Fibroblast of lung (primary cell): ENCODE measurements around the gene POPDC2. TPM values are rescaled to one million over a fixed set of nuclear protein-coding genes. Genes with fewer than 3 reads are reported as not detected.

Experiments used
- DNase-seq, 2 donors: peaks; one replicate each; pipeline versions ENCODE4 v3.0.0 to v3.0.0-alpha.2; 2010; ENCODE audit warnings: low read depth in 2 of 2
- H2AFZ ChIP-seq: 2 replicates; pipeline ENCODE4 v1.5.1; 2012; ENCODE audit warnings: low read length, control low read depth, inconsistent platforms
- H3K27ac ChIP-seq: 2 replicates; pipeline ENCODE4 v1.5.1; 2011; ENCODE audit warnings: low read length, control low read depth; ENCODE audit not compliant: insufficient read depth
- H3K27me3 ChIP-seq: 2 replicates; pipeline ENCODE4 v1.5.1; 2011; ENCODE audit warnings: mild to moderate bottlenecking, low read length; ENCODE audit not compliant: control insufficient read depth, insufficient read depth
- H3K36me3 ChIP-seq: 2 replicates; pipeline ENCODE4 v1.5.1; 2011; ENCODE audit warnings: low read length; ENCODE audit not compliant: control insufficient read depth, insufficient read depth
- H3K4me1 ChIP-seq: 2 replicates; pipeline ENCODE4 v1.5.1; 2011; ENCODE audit warnings: low read length; ENCODE audit not compliant: control insufficient read depth, insufficient read depth; ENCODE audit errors: extremely low read depth
- H3K4me2 ChIP-seq: 2 replicates; pipeline ENCODE4 v1.5.1; 2011; ENCODE audit warnings: low read length, control low read depth; ENCODE audit not compliant: insufficient read depth; ENCODE audit errors: extremely low read depth
- H3K4me3 ChIP-seq, 4 experiments: fragments of 200-600 bp in 1 of 4; sonication (generic) in 1 of 4; replicated peaks in 1 of 4; 2 replicates each; pipeline ENCODE4 v1.5.1; 2011 to 2016; ENCODE audit warnings: low read length in 4 of 4, low read depth in 3 of 4, mild to moderate bottlenecking in 3 of 4, control low read depth in 2 of 4, inconsistent platforms in 1 of 4, mixed read lengths in 1 of 4; ENCODE audit not compliant: insufficient read depth in 1 of 4; ENCODE audit errors: control extremely low read depth in 1 of 4
- H3K79me2 ChIP-seq: 2 replicates; pipeline ENCODE4 v1.5.1; 2012; ENCODE audit warnings: mild to moderate bottlenecking, low read length, inconsistent platforms; ENCODE audit not compliant: control insufficient read depth, insufficient read depth
- H3K9ac ChIP-seq: 2 replicates; pipeline ENCODE4 v1.5.1; 2011; ENCODE audit warnings: mild to moderate bottlenecking, low read length, control low read depth; ENCODE audit not compliant: insufficient read depth
- H3K9me3 ChIP-seq: 2 replicates; pipeline ENCODE4 v1.5.1; 2012; ENCODE audit warnings: low read depth, low read length; ENCODE audit not compliant: control insufficient read depth, insufficient read depth
- H4K20me1 ChIP-seq: 2 replicates; pipeline ENCODE4 v1.5.1; 2011; ENCODE audit warnings: low read length; ENCODE audit not compliant: control insufficient read depth, insufficient read depth; ENCODE audit errors: extremely low read depth
- CTCF ChIP-seq, 2 donors: IDR thresholded peaks in 1 of 2; conservative IDR thresholded peaks in 1 of 2; 1 replicate in 1 of 2; 2 replicates in 1 of 2; pipeline ENCODE4 v1.5.1; 2011 to 2012; ENCODE audit warnings: low read length in 2 of 2, control low read depth in 1 of 2, inconsistent platforms in 1 of 2, low read depth in 1 of 2, mild to moderate bottlenecking in 1 of 2
- EZH2 ChIP-seq: IDR thresholded peaks from 2 replicates; pipeline ENCODE4 v1.5.1; 2012; ENCODE audit warnings: low read length, control low read depth, mild to moderate bottlenecking; ENCODE audit errors: missing control alignments
- polyA plus RNA-seq, 2 donors: library from polyadenylated mRNA; depleted of rRNA in 1 of 2; stranded (reverse) in 1 of 2; unstranded in 1 of 2; fragments of >200 nt; gene quantifications; 2 replicates each; pipeline ENCODE4 v1.2.1, GENCODE V29; 2011 to 2012; ENCODE audit warnings: missing spikeins in 1 of 2
- total RNA-seq: library from RNA; depleted of rRNA; stranded (reverse); fragments of >200 nt; gene quantifications from 2 replicates; pipeline ENCODE4 v1.2.1, GENCODE V29; 2014

Gene POPDC2
- total and polyA plus RNA-seq, 2 donors (not counting 1 experiment from before 2014, with no cell fraction given) = 0.17 to 0.26 TPM

- peak; percentile 95 to 97 for DNase-seq
- H3K27me3 ChIP-seq = no peaks in the 10 kb centered on the region
- peak within 1 kb of the TSS; percentile 88 for H3K4me2 ChIP-seq
These were observed 16.6 kb upstream of the POPDC2 start, which contains the start of gene COX17 for GRCh38 chr3:119676771-119677640. Gene COX17, minus strand, starts transcription at chr3:119677406. Its CDS starts 96 bp downstream, at chr3:119677310.

GRCh38 chr3:119676020-119676419 lies 15.6 kb upstream of the POPDC2 start:
- Histone ChIP-seq H2AFZ (no peak overlapping the region), H3K27me3 (no peaks in the 10 kb centered on the region), H3K9me3 (no peaks in the 10 kb centered on the region), H3K4me2 (peak overlapping the region; percentile 88), H3K27ac (peak overlapping the region; percentile 65), H3K9ac (no peak overlapping the region), H3K79me2 (peaks cover 2% of the 10 kb centered on the region), H3K4me3 (peak overlapping the region; percentile 62 to 90 (median 67)), H4K20me1 (no peaks in the 10 kb centered on the region), H3K4me1 (no peaks in the 10 kb centered on the region), H3K36me3 (no peaks in the 10 kb centered on the region)
- DNase-seq = no peak
- TF ChIP-seq CTCF (conservative IDR thresholded peaks at IDR 0.05 in 1 of 2, IDR thresholded peaks at IDR 0.05 in 1 of 2; ENCODE audit: low read depth in 1 of 2, low read length in 2 of 2) (no peak), EZH2 (no peak)

More at GRCh38 chr3:119676771-119677640, 16.6 kb upstream of the POPDC2 start, which contains the start of gene COX17:
- peak within 1 kb of the TSS; percentile 76 for H3K27ac ChIP-seq
- H3K9ac ChIP-seq = peak within 1 kb of the TSS; percentile 68
- no peaks in the 10 kb centered on the region for H3K4me1 ChIP-seq
- TF ChIP-seq CTCF (conservative IDR thresholded peaks at IDR 0.05 in 1 of 2, IDR thresholded peaks at IDR 0.05 in 1 of 2; ENCODE audit: low read depth in 1 of 2, low read length in 2 of 2) (no peak), EZH2 (no peak)
- peak within 1 kb of the TSS; percentile 63 to 90 (median 74) for H3K4me3 ChIP-seq
- H4K20me1 ChIP-seq = no peaks in the 10 kb centered on the region
- peaks cover 2% of the 10 kb centered on the region for H3K79me2 ChIP-seq
- H2AFZ ChIP-seq = peak within 1 kb of the TSS; percentile 92
- H3K36me3 ChIP-seq = no peaks in the 10 kb centered on the region
- H3K9me3 ChIP-seq = no peaks in the 10 kb centered on the region

GRCh38 chr3:119675188-119675874 lies 14.9 kb upstream of the POPDC2 start:
- TF ChIP-seq EZH2 (no peak), CTCF (conservative IDR thresholded peaks at IDR 0.05 in 1 of 2, IDR thresholded peaks at IDR 0.05 in 1 of 2; ENCODE audit: low read depth in 1 of 2, low read length in 2 of 2) (no peak)
- Histone ChIP-seq H4K20me1 (no peaks in the 10 kb centered on the region), H3K4me3 (peak overlapping the region in 1 of 4 experiments; percentile 90), H3K27me3 (no peaks in the 10 kb centered on the region), H3K27ac (no peak overlapping the region), H3K4me1 (no peaks in the 10 kb centered on the region), H3K79me2 (peaks cover 2% of the 10 kb centered on the region), H3K9me3 (no peaks in the 10 kb centered on the region), H3K9ac (no peak overlapping the region), H2AFZ (no peak overlapping the region), H3K4me2 (peak overlapping the region; percentile 88), H3K36me3 (no peaks in the 10 kb centered on the region)
- no peak for DNase-seq
